Transverse colon (tissue), 4 donors: ENCODE measurements around the gene ITGAD. TPM values are rescaled to one million over a fixed set of nuclear protein-coding genes. Genes with fewer than 3 reads are reported as not detected.

Experiments
- DNase-seq: peaks from one replicate; pipeline ENCODE4 v3.0.0-alpha.2; 2019
- H3K27ac ChIP-seq, 4 donors: fragments of 200-600 bp; sonication (generic); 2 replicates each; pipeline ENCODE4 v1.5.1; 2016 to 2018; ENCODE audit warnings: inconsistent platforms in 4 of 4
- H3K27me3 ChIP-seq: fragments of 200-600 bp; sonication (generic); 2 replicates; pipeline ENCODE4 v1.5.1; 2017; ENCODE audit warnings: inconsistent platforms
- H3K36me3 ChIP-seq, 4 donors: fragments of 200-600 bp; sonication (generic); 2 replicates each; pipeline ENCODE4 v1.5.1; 2017 to 2019; ENCODE audit warnings: inconsistent platforms in 4 of 4
- H3K4me1 ChIP-seq, 4 donors: fragments of 200-600 bp; sonication (generic); 2 replicates each; pipeline ENCODE4 v1.5.1; 2017 to 2020; ENCODE audit warnings: inconsistent platforms in 4 of 4
- H3K4me3 ChIP-seq, 4 donors: fragments of 200-600 bp; sonication (generic); 1 replicate in 1 of 4; 2 replicates in 3 of 4; pipeline versions ENCODE4 v1.5.1 to v1.6.1; 2017 to 2019; ENCODE audit warnings: inconsistent platforms in 4 of 4
- H3K9me3 ChIP-seq, 2 donors: fragments of 200-600 bp; sonication (generic); 2 replicates each; pipeline ENCODE4 v1.5.1; 2017 to 2019; ENCODE audit warnings: inconsistent platforms in 2 of 2
- EP300 ChIP-seq: sonication (generic); formaldehyde crosslinking; IDR thresholded peaks from one replicate; pipeline ENCODE4 v1.6.1; 2017; ENCODE audit warnings: antibody characterized with exemption, low read depth
- POLR2A ChIP-seq: fragments of 450-650 bp; IDR thresholded peaks from one replicate; pipeline ENCODE4 v1.6.1; 2016; ENCODE audit warnings: antibody characterized with exemption, mild to moderate bottlenecking, moderate library complexity
- POLR2AphosphoS5 ChIP-seq, 3 donors: sonication (generic); formaldehyde crosslinking; IDR thresholded peaks; one replicate each; pipeline ENCODE4 v1.6.1; 2016; ENCODE audit warnings: antibody characterized with exemption in 3 of 3
- WGBS, 2 donors: methylation state at CpG; one replicate each; pipeline ENCODE4 v1.1.5; 2018; ENCODE audit warnings: low coverage in 1 of 2; 5-methylcytosine and 5-hydroxymethylcytosine counted together
- in situ Hi-C, 4 donors: fragments of 200-750 bp; cut with MboI; loops; one replicate each; pipeline versions ENCODE4 v1.15.0 to v1.15.1; 2017; ENCODE audit warnings: low sequenced_read_pairs in 3 of 4, low pct_ligation_motif_present in 1 of 4, low pct_unique_long_range_greater_than_20kb in 1 of 4
- intact Hi-C: fragments of 100-400 bp; cut with DNase I; formaldehyde crosslinking; loops from one replicate; pipeline ENCODE4 v1.15.1; 2023; ENCODE audit warnings: low total_unique reads
- total RNA-seq, 4 donors: library from RNA; depleted of rRNA; stranded (reverse); fragments of >200 nt; gene quantifications; one replicate each; pipeline ENCODE4 v1.1.0, GENCODE V29; 2016
- TF ChIP-seq, protein P1 (sequence below), 5 experiments: fragments of 200-600 bp in 3 of 5; fragments of 450-650 bp in 2 of 5; sonication (generic) in 3 of 5; IDR thresholded peaks; 1 replicate in 2 of 5; 2 replicates in 3 of 5; pipeline ENCODE4 v1.5.1; 2016 to 2017; ENCODE audit warnings: antibody characterized with exemption in 5 of 5, inconsistent platforms in 3 of 5, mild to moderate bottlenecking in 2 of 5, moderate library complexity in 1 of 5

ITGAD gene
- total RNA-seq, 4 donors from 2014 or later = 0.75 TPM; not detected in 3

DNA sequence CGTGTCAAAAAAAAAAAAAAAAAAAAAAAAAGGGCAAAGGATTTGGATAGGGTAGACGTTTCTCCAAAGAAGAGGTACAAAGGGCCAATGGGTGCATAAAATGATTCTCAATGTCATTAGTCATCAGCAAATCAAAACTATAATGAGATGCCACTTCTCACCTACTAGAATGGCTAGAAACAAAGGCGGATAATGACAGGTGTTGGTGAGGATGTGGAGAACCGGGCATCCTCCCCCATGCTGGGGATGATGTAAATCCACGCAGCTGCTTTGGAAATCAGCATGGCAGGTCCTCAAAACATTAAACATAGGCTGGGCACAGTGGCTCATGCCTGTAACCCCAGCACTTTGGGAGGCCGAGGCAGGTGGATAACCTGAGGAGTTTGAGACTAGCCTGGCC is 28.7 kb upstream of the ITGAD start:
- no peak overlapping the region for H3K27ac ChIP-seq
- no peaks in the 10 kb centered on the region for H3K9me3 ChIP-seq
- no peaks in the 10 kb centered on the region for H3K4me1 ChIP-seq
- no peak overlapping the region for H3K4me3 ChIP-seq
- no peaks in the 10 kb centered on the region for H3K27me3 ChIP-seq
- 73 to 79% methylated on average over 5 to 6 of the region's 6 CpGs for WGBS, 2 donors
- in situ Hi-C loops = no loop called here
- TF ChIP-seq POLR2A (no peak), EP300 (no peak), POLR2AphosphoS5 (IDR thresholded peaks at IDR 0.05) (no peak)
- TF ChIP-seq, protein P1, sequence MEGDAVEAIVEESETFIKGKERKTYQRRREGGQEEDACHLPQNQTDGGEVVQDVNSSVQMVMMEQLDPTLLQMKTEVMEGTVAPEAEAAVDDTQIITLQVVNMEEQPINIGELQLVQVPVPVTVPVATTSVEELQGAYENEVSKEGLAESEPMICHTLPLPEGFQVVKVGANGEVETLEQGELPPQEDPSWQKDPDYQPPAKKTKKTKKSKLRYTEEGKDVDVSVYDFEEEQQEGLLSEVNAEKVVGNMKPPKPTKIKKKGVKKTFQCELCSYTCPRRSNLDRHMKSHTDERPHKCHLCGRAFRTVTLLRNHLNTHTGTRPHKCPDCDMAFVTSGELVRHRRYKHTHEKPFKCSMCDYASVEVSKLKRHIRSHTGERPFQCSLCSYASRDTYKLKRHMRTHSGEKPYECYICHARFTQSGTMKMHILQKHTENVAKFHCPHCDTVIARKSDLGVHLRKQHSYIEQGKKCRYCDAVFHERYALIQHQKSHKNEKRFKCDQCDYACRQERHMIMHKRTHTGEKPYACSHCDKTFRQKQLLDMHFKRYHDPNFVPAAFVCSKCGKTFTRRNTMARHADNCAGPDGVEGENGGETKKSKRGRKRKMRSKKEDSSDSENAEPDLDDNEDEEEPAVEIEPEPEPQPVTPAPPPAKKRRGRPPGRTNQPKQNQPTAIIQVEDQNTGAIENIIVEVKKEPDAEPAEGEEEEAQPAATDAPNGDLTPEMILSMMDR (IDR thresholded peaks at IDR 0.05) = no peak
- no peaks in the 10 kb centered on the region for H3K36me3 ChIP-seq
- intact Hi-C loops = no loop called here
- DNase-seq = no peak

DNA sequence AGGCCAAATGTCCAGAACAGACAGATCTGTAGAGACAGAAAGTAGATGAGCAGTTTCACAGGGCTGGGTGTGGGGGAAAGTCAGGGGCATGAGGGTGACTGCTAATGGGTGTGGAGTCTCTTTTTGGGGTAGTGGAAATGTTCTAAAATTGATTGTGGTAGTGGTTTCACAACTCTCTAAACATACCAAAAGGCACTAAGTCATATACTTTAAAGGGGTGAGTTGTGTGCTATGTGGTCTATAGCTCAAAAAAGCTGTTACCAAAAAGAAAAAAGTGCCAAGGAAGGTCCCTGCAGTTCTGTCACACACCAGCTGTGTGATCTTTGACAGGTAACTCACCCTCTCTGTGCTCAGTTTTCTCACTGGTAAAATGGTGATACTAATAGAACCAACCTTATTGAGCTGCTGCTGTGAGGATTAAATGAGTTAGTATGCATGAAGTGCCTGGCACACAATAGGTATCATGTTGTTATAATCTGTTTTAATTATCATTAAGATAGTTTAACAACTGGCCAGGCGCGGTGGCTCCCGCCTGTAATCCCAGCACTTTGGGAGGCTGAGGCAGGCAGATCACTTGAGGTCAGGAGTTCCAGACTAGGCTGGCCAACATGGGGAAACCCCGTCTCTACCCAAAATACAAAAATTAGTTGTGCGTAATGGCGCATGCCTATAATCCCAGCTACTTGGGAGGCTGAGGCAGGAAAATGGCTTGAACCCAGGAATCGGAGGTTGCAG is 27.8 kb upstream of the ITGAD start:
- in situ Hi-C loops = no loop called here
- Histone ChIP-seq H3K4me3 (no peak overlapping the region), H3K27me3 (no peaks in the 10 kb centered on the region), H3K9me3 (no peaks in the 10 kb centered on the region), H3K36me3 (no peaks in the 10 kb centered on the region), H3K27ac (no peak overlapping the region), H3K4me1 (no peaks in the 10 kb centered on the region)
- TF ChIP-seq POLR2AphosphoS5 (IDR thresholded peaks at IDR 0.05) (no peak), EP300 (no peak), POLR2A (no peak)
- TF ChIP-seq, protein P1 (IDR thresholded peaks at IDR 0.05) = no peak
- intact Hi-C loops = no loop called here
- no peak for DNase-seq
- whole genome bisulfite sequencing, 2 donors = 91 to 100% methylated on average over 1 to 7 of the region's 7 CpGs

- in situ Hi-C loops = no loop called here
- no peaks in the 10 kb centered on the region for H3K9me3 ChIP-seq
- 83% methylated on average over 3 of the region's 3 CpGs; no CpG with 5 or more reads in 1 of the 2 donors for WGBS, 2 donors
- TF ChIP-seq POLR2A (no peak), POLR2AphosphoS5 (IDR thresholded peaks at IDR 0.05) (no peak), EP300 (no peak)
- TF ChIP-seq, protein P1 (IDR thresholded peaks at IDR 0.05) = no peak
- H3K4me3 ChIP-seq = no peak overlapping the region
- H3K27me3 ChIP-seq = no peaks in the 10 kb centered on the region
- H3K27ac ChIP-seq = no peak overlapping the region
- intact Hi-C loops = no loop called here
- no peaks in the 10 kb centered on the region for H3K36me3 ChIP-seq
- no peak for DNase-seq
- no peaks in the 10 kb centered on the region for H3K4me1 ChIP-seq
Observed at GRCh38 chr16:31367853-31368252, 25.3 kb upstream of the ITGAD start.

DNA sequence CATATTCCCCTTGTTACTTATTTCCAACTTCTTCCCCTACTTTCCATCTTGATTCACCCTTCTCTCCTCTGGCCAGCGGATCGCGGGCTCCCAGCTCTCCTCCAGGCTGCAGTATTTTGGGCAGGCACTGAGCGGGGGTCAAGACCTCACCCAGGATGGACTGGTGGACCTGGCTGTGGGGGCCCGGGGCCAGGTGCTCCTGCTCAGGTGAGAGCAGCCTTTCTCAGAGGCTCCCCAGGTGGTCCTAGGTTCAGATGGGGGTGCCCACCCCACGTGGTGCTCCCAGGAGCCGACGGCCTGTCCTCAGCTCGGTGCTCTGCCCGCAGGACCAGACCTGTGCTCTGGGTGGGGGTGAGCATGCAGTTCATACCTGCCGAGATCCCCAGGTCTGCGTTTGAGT is 22.1 kb upstream of the ITGAD start:
- 89% methylated on average over 12 of the region's 12 CpGs; no CpG with 5 or more reads in 1 of the 2 donors for WGBS, 2 donors
- no peaks in the 10 kb centered on the region for H3K4me1 ChIP-seq
- no peaks in the 10 kb centered on the region for H3K36me3 ChIP-seq
- TF ChIP-seq EP300 = no peak
- no peak overlapping the region for H3K4me3 ChIP-seq
- in situ Hi-C loops (no loop called here), intact Hi-C loops (no loop called here)
- no peaks in the 10 kb centered on the region for H3K9me3 ChIP-seq
- H3K27me3 ChIP-seq = no peaks in the 10 kb centered on the region
- no peak for DNase-seq
- H3K27ac ChIP-seq = no peak overlapping the region
